ENCODE results near the gene SBF1.
"Not testable (repeated sequence)": the region's sequence is repeated elsewhere in the genome, so short reads cannot be mapped to it uniquely, and the experiment has no call there.

The SBF1 gene

DNA sequence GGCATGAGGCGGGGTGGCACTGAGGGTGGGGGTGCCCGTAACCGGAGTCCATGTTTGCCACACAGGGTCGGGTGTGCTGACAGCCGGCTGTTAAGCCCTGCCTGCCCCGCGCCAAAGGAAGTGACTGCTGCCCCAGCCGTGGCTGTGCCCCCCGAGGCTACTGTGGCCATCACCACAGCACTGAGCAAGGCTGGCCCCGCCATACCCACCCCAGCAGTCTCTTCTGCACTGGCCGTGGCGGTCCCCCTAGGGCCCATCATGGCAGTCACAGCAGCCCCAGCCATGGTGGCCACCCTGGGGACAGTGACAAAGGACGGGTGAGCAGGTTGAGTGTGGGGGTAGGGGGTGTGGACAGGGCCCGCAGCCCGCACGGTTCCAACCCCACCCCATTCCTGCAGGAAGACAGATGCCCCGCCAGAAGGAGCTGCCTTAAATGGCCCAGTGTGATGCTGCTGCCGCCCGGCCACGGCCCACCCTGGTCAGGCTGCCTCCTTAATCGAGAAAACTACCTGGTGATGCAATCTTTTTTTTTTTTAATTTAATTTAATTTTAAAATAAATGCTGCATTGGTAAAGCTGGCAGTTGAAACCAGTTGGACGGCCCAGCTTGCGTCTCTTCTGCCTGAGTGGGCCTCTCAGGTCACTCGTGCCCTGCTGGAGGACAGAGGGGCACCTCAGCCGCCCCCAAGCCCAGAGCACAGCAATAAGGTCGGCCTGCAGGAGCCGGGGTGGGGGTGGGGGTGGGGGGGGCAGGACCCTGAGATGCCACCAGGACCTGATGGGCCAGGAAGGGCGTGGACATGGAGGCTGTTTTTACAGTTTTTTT, 30.8 kb downstream of the SBF1 start:
- no peak for DNase-seq (ENCODE audit: low read depth in 3 of 3)

DNA sequence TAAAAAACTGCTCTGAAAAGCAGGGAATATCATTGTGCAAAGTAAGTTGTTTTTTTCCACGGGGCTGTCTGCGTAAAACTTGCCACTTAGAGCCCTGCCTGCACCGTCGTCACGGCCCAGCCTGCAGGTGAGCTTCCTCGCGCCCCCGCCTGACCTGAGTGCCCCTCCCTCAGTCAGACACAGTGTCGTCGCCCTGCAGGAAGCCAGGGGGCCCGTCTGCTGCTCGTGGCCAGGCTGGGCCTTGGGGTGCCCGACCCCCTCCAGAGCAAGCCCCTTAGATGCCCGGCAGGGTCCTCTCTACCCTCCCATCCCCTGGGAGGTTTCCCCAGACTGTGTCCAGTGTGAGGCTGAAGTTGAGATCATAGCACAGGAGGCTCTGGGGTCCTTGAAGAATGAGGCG, 31.6 kb downstream of the SBF1 start:
- no peak for DNase-seq (ENCODE audit: low read depth in 3 of 3)

DNA sequence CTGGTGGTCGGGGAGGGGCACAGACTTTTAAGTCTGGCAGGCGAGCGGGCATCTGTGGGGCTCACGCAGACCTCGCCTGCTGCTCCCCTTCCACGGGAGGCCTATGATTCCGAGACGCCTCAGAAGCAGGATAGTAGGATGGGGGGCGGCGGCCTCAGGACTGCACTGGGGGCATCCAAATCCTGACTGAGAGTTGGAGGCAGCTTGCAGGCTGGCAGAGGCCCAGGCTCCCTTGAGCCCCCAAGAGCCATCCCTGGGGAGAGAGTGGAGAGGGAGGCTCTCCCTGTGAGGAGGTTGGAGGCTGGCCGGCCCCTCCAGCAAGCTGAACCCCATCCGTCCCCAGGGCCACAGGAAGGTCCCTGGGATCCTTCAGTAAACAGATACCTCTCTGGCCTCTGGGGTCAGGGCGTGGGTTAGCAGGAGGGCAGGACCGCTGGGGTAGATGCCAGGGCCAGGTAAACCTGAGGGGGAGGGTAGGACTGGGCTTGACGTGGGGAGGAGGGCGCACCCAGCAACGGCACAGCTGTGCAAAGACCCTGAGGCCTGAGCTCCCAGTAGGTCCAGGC, 33.3 kb downstream of the SBF1 start:
- DNase-seq (ENCODE audit: low read depth in 3 of 3) = no peak

GRCh38 chr22:50440544-50441249, 34.1 kb downstream of the SBF1 start:
- no peak for DNase-seq (ENCODE audit: low read depth in 3 of 3)

DNA sequence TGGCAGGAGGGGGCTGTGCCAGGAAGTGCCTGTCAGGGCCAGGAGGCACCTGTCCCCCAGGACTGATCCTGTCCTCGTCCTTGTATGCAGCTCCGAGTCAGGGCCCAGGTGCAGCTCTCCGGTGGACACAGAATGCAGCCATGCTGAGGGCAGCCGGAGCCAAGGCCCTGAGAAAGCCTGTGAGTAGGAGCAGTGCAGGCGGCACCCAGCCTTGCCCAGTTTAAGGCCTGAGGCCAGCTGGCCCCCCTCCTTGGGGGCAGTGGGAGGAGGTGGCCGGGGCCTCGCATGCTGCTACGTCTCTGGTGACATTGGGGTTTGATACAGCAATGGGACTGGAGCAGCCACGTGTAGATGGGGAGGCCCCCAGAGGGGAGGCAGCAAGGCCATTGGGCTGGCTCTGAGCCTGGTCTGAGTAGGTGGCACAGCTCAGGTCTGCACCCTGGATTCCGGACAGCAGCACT, 34.9 kb downstream of the SBF1 start:
- DNase-seq (ENCODE audit: low read depth in 3 of 3) = no peak

- DNase-seq (ENCODE audit: low read depth in 3 of 3) = no peak
These were observed 35.4 kb downstream of the SBF1 start for GRCh38 chr22:50439314-50439870.

DNA sequence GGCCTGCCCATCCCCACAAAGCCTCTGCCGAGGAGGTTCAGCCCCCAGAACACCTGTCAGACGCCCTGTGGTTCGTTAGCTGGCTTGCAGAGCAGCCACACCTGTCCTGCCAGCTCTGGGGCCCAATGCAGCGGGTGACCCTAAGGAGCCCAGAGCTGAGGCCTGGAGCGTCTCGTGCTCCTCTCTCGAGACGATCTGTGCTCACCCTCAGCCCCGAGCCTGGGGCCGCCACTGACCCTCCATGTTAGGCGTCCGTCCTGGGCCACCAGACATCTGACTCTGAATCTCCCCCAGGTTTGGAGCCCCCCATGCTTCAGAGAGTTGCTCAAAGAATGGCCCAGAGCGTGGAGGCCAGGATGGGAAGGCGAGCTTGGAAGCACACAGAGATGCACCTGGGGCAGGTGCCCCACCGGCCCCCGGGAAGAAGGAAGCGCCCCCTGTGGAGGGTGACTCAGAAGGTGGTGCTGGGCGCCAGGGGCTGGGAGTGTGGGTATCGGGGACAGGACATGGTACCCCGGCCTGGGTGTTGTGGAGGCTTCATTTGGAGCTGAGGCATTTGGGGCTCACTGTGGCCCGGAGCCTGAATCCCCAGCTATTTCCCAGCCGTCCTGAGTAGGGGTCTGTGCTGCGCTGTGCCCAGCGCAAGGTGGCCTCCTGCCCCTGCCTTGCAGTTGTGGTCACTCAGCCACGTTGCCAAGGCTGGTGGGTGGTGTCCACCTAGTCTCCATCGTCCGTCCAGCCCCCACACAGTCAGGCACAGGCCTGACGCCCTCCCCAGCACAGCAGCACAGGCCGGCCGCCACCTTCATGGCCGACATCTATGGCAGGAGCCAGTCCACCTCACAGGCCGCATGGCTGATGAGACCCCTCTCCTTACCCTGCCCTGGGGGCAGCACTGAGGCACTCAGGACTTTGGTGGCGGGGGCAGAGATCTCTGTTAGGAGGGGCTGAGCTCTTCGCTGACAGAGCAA, 36.2 kb downstream of the SBF1 start:
- no peak for DNase-seq (ENCODE audit: low read depth in 3 of 3)

DNA sequence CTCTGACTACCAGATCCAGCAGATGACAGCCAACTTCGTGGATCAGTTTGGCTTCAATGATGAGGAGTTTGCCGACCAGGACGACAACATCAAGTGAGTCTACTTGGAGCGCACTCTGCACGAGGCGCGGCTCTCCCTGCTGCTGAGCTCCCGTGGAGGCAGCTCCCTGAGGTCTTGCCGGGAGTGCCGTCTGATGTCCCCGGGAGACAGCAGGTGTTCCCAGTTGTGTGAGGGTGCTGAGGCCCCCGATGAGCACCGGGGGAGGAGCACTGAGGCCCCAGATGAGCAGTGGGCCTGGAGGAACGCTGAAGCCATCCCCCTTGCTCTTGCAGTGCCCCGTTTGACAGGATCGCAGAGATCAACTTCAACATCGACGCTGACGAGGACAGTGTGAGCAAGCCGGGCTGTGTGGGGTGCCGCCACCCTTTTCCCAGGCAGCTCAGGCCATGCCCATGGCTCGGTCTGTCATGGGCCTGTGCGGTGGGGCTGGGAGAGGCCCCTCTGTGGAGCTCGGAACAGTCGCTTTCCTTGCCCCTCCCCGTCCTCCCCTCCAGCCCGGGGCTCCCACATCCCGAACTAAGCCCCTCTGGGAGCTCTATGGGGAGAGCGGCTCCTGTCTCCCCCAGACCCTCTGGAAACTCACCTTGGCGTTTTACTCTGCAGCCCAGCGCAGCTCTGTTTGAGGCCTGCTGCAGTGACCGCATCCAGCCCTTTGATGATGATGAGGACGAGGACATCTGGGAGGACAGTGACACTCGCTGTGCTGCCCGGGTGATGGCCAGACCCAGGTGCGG, 37.1 kb downstream of the SBF1 start:
- DNase-seq (ENCODE audit: low read depth in 3 of 3) = no peak

GRCh38 chr22:50436841-50437341, 37.9 kb downstream of the SBF1 start:
- no peak for DNase-seq (ENCODE audit: low read depth in 3 of 3)

- DNase-seq (ENCODE audit: low read depth in 3 of 3) = no peak
These were observed 38.6 kb downstream of the SBF1 start for GRCh38 chr22:50436015-50436830.

- DNase-seq (ENCODE audit: low read depth in 3 of 3) = no peak
These were observed 39.4 kb downstream of the SBF1 start for GRCh38 chr22:50435291-50436014.

DNA sequence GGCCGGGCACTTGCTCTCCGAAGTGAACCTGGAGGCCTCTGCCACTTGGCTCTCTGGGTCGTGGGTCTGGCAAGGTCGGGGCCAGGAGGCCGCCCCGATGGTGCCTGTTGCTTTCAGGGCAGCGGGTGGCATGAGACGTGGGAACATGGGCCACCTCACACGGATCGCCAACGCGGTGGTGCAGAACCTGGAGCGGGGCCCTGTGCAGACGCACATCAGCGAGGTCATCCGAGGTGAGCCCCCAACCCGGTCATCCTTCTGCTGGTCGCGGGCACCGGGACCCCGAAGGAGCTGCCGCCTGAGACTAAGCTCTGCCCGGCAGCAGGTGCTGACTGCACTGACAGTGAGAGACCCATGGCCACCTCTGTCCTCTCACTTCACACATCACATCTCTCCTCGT, 40.0 kb downstream of the SBF1 start:
- DNase-seq (ENCODE audit: low read depth in 3 of 3) = no peak

- not testable (repeated sequence) for DNase-seq (ENCODE audit: low read depth in 3 of 3)
These were observed 41.8 kb downstream of the SBF1 start for GRCh38 chr22:50432877-50433510.

DNA sequence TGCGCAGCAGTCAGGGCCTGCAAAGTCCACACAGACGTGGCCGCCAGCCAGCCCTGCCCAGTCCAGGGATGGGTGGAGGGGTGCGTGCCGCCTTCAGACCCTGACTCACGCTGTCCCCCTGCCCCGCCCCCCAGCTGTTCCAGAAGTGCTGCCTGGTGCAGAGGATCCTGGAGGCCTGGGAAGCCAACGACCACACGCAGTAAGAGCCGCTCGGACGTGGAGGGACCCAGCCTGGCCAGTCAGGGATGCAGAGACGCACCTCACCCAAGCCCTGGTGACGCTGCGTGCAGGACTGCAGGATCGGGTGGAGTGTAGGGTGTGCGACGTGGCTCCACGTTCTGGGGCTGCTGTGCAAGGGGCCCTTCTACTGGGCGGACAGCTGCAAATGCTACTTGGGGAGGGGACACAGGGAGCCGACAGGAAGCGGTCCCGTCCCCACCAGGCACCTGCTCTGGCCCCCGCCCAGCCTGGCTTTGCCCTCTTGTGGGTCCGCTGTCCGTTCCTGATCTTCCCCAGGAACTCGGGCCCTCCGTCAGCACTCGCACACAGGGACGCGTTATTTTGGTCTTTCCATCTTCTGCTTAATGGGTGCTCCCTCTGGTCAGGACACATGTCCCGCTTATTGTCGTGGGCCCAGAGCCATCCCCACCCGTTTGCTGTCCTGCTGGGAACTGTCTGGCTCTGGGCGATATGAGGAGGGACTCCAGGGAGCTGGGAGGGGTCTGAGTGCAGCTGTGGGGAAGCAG, 42.5 kb downstream of the SBF1 start:
- no peak for DNase-seq (ENCODE audit: low read depth in 3 of 3)

DNA sequence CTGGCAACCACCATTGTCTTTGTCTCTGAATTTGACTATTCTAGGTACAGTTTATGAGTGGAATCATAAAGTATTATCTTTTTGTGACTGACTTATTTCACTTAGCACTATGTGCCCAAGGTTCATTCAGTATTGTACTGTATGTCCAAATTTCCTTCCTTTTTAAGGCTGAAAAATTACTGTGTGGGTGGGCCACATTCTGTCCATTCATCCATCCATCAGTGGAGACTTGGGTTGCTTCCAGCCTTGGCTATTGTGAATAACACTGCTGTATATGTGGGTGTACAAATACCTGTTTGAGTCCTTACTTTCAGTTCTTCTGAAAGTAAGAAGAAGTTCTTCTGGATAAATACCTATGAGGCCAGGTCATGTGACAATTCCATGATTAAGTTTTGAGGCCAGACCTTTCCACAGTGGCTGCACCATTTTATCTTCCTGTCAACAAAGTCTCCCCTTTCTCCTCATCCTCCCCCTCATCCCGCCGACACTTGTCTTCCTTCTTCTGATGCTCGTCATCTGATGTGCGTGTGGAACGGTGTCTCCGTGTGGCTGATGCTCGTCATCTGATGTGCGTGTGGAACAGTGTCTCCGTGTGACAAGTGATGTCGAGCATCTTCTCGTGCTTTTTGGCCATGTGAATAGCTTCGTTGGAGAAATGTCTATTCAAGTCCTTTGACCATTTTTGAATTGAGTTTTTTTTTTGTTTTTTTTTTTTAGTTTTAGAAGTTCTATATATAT, 49.5 kb downstream of the SBF1 start:
- DNase-seq (ENCODE audit: low read depth in 3 of 3) = no peak

GRCh38 chr22:50423956-50424355, 50.9 kb downstream of the SBF1 start:
- no peak for DNase-seq (ENCODE audit: low read depth in 3 of 3)

All from stimulated activated CD4-positive, alpha-beta T cell treated with anti-CD3 and anti-CD28 coated beads, TNF-alpha, amount 100 ng/mL, for 4 hours (primary cell).